ENCODE measurements around the gene ITGA3.

GRCh38 chr17:50028736-50029120 is 27.2 kb upstream of the ITGA3 start:
- TF ChIP-seq CTCF (IDR thresholded peaks at IDR 0.05) (no peak), POLR2A (IDR thresholded peaks at IDR 0.05) (no peak)

All from thyroid gland (tissue), 4 donors.